ENCODE measurements around the gene NXPH2. TPM values are rescaled to one million over a fixed set of nuclear protein-coding genes. Genes with fewer than 3 reads are reported as not detected.

Gene NXPH2
- total RNA-seq, 4 donors from 2014 or later, result not detected

DNA sequence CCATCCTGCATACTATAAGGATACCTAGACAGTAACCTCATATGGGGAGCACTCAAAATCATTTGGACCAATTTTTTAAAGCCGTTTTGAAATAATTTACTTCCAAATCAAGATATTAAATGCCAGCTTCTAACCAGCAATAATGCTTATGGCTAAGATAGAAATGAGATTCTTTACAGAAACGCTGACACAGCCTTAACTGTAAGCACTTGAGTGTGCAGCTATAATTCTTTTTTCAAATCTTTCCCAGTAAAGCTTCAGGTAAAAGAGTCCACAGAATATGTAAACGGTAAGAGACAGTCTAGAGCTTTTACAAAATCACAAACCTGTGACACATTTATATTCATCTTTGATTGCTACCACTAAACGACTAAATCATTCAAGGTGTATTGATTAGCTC is 4.5 kb downstream of the NXPH2 start:
- Histone ChIP-seq H3K9me3 (no peaks in the 10 kb centered on the region), H3K4me3 (no peak overlapping the region), H3K27ac (no peak overlapping the region), H3K36me3 (no peaks in the 10 kb centered on the region), H3K27me3 (peaks cover 56% of the 10 kb centered on the region), H3K4me1 (peaks cover 0 to 20% (median 6%) of the 10 kb centered on the region in 3 donors)
- WGBS, 2 donors (ENCODE audit: low coverage in 1 of 2), result 61 to 62% methylated on average over 4 of the region's 4 CpGs
- ATAC-seq, result no peak
- no peak for TF ChIP-seq CTCF (IDR thresholded peaks at IDR 0.05)

DNA sequence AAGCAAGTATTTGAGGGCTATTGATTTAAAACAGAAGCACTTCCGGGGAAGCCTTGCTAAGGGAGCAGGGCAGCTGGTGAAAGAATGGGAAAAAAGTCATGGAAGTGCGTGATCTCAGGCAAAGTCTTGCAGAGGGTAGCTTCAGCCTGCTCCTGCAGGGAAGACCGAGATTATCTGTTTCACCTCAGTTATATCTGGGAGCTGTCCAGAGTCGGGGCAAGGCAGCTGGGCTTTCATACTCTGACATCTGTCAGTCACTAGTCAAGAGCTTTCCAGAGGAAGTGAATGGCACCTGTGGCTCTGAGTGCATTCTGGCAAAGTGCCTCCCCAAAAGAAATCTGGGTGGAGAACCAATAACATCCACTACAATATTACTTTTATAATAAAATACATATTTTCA is 8.7 kb downstream of the NXPH2 start:
- H3K36me3 ChIP-seq, result no peaks in the 10 kb centered on the region
- ATAC-seq, result no peak
- 66 to 83% methylated on average over 3 to 4 of the region's 4 CpGs for WGBS, 2 donors (ENCODE audit: low coverage in 1 of 2)
- H3K4me3 ChIP-seq, result no peak overlapping the region
- no peak overlapping the region for H3K27ac ChIP-seq
- peaks cover 18% of the 10 kb centered on the region for H3K27me3 ChIP-seq
- H3K4me1 ChIP-seq, result no peaks in the 10 kb centered on the region
- H3K9me3 ChIP-seq, result no peaks in the 10 kb centered on the region
- TF ChIP-seq CTCF (IDR thresholded peaks at IDR 0.05), result no peak
- TF ChIP-seq POLR2AphosphoS5 (IDR thresholded peaks at IDR 0.05), result no peak
- no peak for TF ChIP-seq EP300 (IDR thresholded peaks at IDR 0.05)
- no peak for TF ChIP-seq POLR2A (IDR thresholded peaks at IDR 0.05)

GRCh38 chr2:138767101-138767500 is 13.1 kb downstream of the NXPH2 start:
- no peak overlapping the region for H3K4me3 ChIP-seq
- TF ChIP-seq POLR2AphosphoS5 (IDR thresholded peaks at IDR 0.05) (no peak), POLR2A (IDR thresholded peaks at IDR 0.05) (no peak), EP300 (IDR thresholded peaks at IDR 0.05) (no peak), CTCF (IDR thresholded peaks at IDR 0.05) (no peak)
- H3K9me3 ChIP-seq, result no peaks in the 10 kb centered on the region
- no peaks in the 10 kb centered on the region for H3K36me3 ChIP-seq
- H3K4me1 ChIP-seq, result no peaks in the 10 kb centered on the region
- no peaks in the 10 kb centered on the region for H3K27me3 ChIP-seq
- 21 to 63% methylated on average over 1 of the region's 1 CpG for WGBS, 2 donors (ENCODE audit: low coverage in 1 of 2)
- no peak overlapping the region for H3K27ac ChIP-seq
- ATAC-seq, result no peak

DNA sequence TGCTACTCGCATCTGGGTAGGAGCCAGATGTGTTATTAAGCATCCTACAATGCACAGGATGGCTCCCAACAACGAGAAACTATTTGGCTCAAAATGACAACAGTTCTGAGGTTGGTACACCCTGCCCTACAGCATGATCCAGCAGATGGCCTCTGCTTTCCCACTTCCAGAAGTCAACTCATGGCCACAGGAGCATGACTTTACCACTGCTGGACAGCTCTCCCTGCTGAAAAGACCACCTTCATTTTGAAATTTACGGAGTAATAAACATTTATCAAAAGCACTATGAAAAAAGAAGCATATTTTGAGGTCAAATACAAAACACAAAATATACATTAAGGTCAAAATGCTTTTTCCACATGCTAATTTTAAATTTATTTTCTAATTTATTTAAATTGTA is 13.7 kb downstream of the NXPH2 start:
- H3K4me1 ChIP-seq, result no peaks in the 10 kb centered on the region
- WGBS, 2 donors (ENCODE audit: low coverage in 1 of 2), result 94 to 95% methylated on average over 2 to 3 of the region's 3 CpGs
- H3K9me3 ChIP-seq, result no peaks in the 10 kb centered on the region
- no peaks in the 10 kb centered on the region for H3K27me3 ChIP-seq
- H3K4me3 ChIP-seq, result no peak overlapping the region
- no peak overlapping the region for H3K27ac ChIP-seq
- no peak for TF ChIP-seq EP300 (IDR thresholded peaks at IDR 0.05)
- TF ChIP-seq POLR2AphosphoS5 (IDR thresholded peaks at IDR 0.05), result no peak
- no peak for TF ChIP-seq CTCF (IDR thresholded peaks at IDR 0.05)
- TF ChIP-seq POLR2A (IDR thresholded peaks at IDR 0.05), result no peak
- no peak for ATAC-seq
- H3K36me3 ChIP-seq, result no peaks in the 10 kb centered on the region

- Histone ChIP-seq H3K9me3 (no peaks in the 10 kb centered on the region), H3K27me3 (no peaks in the 10 kb centered on the region), H3K36me3 (no peaks in the 10 kb centered on the region), H3K4me1 (no peaks in the 10 kb centered on the region), H3K27ac (no peak overlapping the region), H3K4me3 (no peak overlapping the region)
- ATAC-seq, result no peak
- no peak for TF ChIP-seq POLR2A (IDR thresholded peaks at IDR 0.05)
- TF ChIP-seq CTCF (IDR thresholded peaks at IDR 0.05), result no peak
- TF ChIP-seq POLR2AphosphoS5 (IDR thresholded peaks at IDR 0.05), result no peak
- TF ChIP-seq EP300 (IDR thresholded peaks at IDR 0.05), result no peak
These were observed 16.2 kb downstream of the NXPH2 start for GRCh38 chr2:138763971-138764370.
